ENCODE data around the gene FAAH.

- TF ChIP-seq POLR2A (IDR thresholded peaks at IDR 0.05; ENCODE audit: low read length), result no peak
- no peak for TF ChIP-seq GATA1 (IDR thresholded peaks at IDR 0.05; ENCODE audit: low read depth, low read length)
Measured at GRCh38 chr1:46437723-46438122, 43.6 kb downstream of the FAAH start.
